ENCODE results near the gene ANXA2R. TPM values are rescaled to one million over a fixed set of nuclear protein-coding genes. Genes with fewer than 3 reads are reported as not detected.

Gene ANXA2R
- total RNA-seq, 1 experiment from 2014 or later: 0.20 TPM

DNA sequence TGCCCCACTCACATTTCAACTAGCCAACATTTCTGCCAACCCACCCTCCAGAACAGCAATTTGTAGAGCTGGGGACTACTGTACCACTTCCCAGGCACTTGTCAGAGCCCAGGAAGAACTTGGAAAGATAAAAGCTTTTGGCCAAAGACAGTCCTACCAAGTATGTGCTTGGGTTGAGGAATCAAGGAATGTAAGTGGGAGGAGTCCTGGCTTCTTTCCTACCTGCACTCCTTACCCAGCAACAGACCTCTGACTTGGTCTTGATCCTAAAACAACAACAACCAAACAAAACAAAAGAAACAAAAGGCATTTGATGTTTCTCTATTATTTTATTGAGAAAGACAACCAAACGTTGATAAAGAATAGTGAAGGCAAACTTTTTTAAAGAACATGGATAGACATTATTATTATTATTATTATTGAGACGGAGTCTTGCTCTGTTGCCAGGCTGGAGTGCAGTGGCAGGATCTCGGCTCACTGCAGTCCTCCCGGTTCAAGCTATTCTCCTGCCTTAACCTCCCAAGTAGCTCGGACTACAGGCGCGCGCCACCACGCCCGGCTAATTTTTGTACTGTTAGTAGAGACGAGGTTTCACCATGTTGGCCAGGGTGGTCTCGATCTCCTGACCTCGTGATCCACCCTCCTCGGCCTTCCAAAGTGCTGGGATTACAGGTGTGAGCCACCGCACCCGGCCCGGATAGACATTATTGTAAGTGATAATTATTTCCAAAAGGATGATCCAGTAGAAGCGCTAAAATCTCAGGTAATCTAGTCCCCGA lies 33.5 kb downstream of the ANXA2R start:
- TF ChIP-seq, protein P1, sequence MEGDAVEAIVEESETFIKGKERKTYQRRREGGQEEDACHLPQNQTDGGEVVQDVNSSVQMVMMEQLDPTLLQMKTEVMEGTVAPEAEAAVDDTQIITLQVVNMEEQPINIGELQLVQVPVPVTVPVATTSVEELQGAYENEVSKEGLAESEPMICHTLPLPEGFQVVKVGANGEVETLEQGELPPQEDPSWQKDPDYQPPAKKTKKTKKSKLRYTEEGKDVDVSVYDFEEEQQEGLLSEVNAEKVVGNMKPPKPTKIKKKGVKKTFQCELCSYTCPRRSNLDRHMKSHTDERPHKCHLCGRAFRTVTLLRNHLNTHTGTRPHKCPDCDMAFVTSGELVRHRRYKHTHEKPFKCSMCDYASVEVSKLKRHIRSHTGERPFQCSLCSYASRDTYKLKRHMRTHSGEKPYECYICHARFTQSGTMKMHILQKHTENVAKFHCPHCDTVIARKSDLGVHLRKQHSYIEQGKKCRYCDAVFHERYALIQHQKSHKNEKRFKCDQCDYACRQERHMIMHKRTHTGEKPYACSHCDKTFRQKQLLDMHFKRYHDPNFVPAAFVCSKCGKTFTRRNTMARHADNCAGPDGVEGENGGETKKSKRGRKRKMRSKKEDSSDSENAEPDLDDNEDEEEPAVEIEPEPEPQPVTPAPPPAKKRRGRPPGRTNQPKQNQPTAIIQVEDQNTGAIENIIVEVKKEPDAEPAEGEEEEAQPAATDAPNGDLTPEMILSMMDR (conservative IDR thresholded peaks at IDR 0.05): no peak
- WGBS (ENCODE audit: extremely low coverage, insufficient read length, low lambda C conversion rate): no CpG with 5 or more reads among the region's 19 CpGs
- Histone ChIP-seq H3K18ac (ENCODE audit: insufficient read length, low read depth, low read length) (no peak overlapping the region), H3T11ph (ENCODE audit: low read length) (no peak overlapping the region), H2BK12ac (ENCODE audit: insufficient read length, low read depth, low read length) (no peak overlapping the region), H3K14ac (ENCODE audit: insufficient read depth, low read length) (no peak overlapping the region), H4K8ac (replicated peaks; ENCODE audit: insufficient read length, low read depth, low read length) (no peak overlapping the region), H4K5ac (ENCODE audit: insufficient read length, low read depth, low read length) (no peak overlapping the region), H3K23ac (ENCODE audit: insufficient read length, low read depth, low read length) (no peak overlapping the region), H2BK20ac (ENCODE audit: low read depth, low read length, poor library complexity, severe bottlenecking) (no peak overlapping the region), H3K56ac (ENCODE audit: insufficient read length, low read depth, low read length) (no peak overlapping the region), H4K91ac (ENCODE audit: insufficient read length, low read depth, low read length) (no peak overlapping the region), H2BK5ac (ENCODE audit: insufficient read length, low read length) (no peak overlapping the region), H3K4me1 (ENCODE audit: insufficient read depth, low read length) (no peaks in the 10 kb centered on the region), H3K9ac (ENCODE audit: extremely low read depth, insufficient read length, low read length) (no peak overlapping the region), H2BK15ac (ENCODE audit: low read depth, low read length) (no peak overlapping the region), H3K23me2 (ENCODE audit: insufficient read length, low read depth, low read length, poor library complexity, severe bottlenecking) (peaks cover 5% of the 10 kb centered on the region), H3K4ac (ENCODE audit: low read depth, low read length) (no peak overlapping the region), H3K9me3 (ENCODE audit: control insufficient read depth, low read depth, low read length) (no peaks in the 10 kb centered on the region), H3K79me2 (ENCODE audit: insufficient read depth, low read length) (no peaks in the 10 kb centered on the region), H3K79me1 (ENCODE audit: insufficient read depth, low read depth, low read length, poor library complexity, severe bottlenecking) (no peaks in the 10 kb centered on the region), H4K20me1 (ENCODE audit: control insufficient read depth, insufficient read depth, insufficient read length) (no peaks in the 10 kb centered on the region), H3K27me3 (ENCODE audit: insufficient read depth, low read length) (peaks cover 31% of the 10 kb centered on the region), H3K27ac (ENCODE audit: insufficient read length, low read depth, low read length) (no peak overlapping the region), H2AK5ac (ENCODE audit: insufficient read length, low read length) (no peak overlapping the region), H3K4me2 (ENCODE audit: insufficient read depth, insufficient read length, low read length) (peak overlapping the region; percentile 89), H2BK120ac (ENCODE audit: low read depth, low read length, poor library complexity, severe bottlenecking) (no peak overlapping the region), H2AFZ (ENCODE audit: low read length) (no peak overlapping the region)
- Mint-ChIP-seq H3K4me3 (peak overlapping the region; percentile 76 to 89), H3K27ac (no peak overlapping the region), H3K36me3 (ENCODE audit: insufficient read depth in 1 of 3, low read depth in 3 of 3) (no peaks in the 10 kb centered on the region; a peak in 1 of 7 replicates), H3K9me3 (peaks cover 2 to 3% of the 10 kb centered on the region in 2 experiments; a peak in 1 of 5 replicates), H3K4me1 (peaks cover 17 to 21% of the 10 kb centered on the region in 2 experiments), H3K27me3 (ENCODE audit: low read depth) (peaks cover 77% of the 10 kb centered on the region)
- DNase-seq: no peak

Measured in H9 (cell line).